HepG2 (cell line): Measurements from ENCODE around the gene ICOS. TPM values are rescaled to one million over a fixed set of nuclear protein-coding genes. Genes with fewer than 3 reads are reported as not detected.

ENCODE experiments used
- ATAC-seq: fragments of 200-7000 bp; cut with Tn5 transposase; 3 replicates; pipeline ENCODE4 v1.9.1; 2020; ENCODE audit warnings: mild to moderate bottlenecking, moderate library complexity
- BruUV-seq: library from RNA; stranded (reverse); fragments of 400-500 nt; replicated peaks from 2 replicates; lab custom pipeline; 2021; lab: Mats Ljungman, UMichigan
- CTCF ChIA-PET: fragments of 300-600 bp; formaldehyde crosslinking; extraction: SDS; loops from one replicate; lab custom pipeline; 2021; ENCODE audit warnings: low total read pairs, inconsistent platforms, low intra/inter-chr PET ratio; lab: Yijun Ruan, JAX
- POLR2A ChIA-PET: fragments of 350-600 bp; sonication (Branson Sonifier 250); formaldehyde crosslinking; loops from one replicate; lab custom pipeline; 2020; ENCODE audit warnings: antibody characterized with exemption, inconsistent platforms; lab: Yijun Ruan, JAX
- DNase-seq: peaks from one replicate; pipeline ENCODE4 v3.0.0-alpha.2; 2015; ENCODE audit warnings: low spot score
- FAIRE-seq: peaks from 3 replicates; lab custom pipeline; 2011; peaks lifted over from hg19 to GRCh38; lab: Jason Lieb, UNC
- H2AFZ ChIP-seq: one replicate; pipeline ENCODE4 v1.6.1; 2011; ENCODE audit warnings: low read length, inconsistent platforms
- H3K27ac ChIP-seq: fragments of 300-600 bp; 3 replicates; pipeline ENCODE4 v1.8.0; 2011; ENCODE audit warnings: mixed run types, mild to moderate bottlenecking, mixed read lengths, low read length, inconsistent platforms; ENCODE audit not compliant: insufficient read depth; ENCODE audit errors: extremely low read length
- H3K27me3 ChIP-seq, 2 experiments: fragments of 200-600 bp in 1 of 2; 2 replicates in 1 of 2; 3 replicates in 1 of 2; pipeline versions ENCODE4 v1.6.0 to v1.8.0; 2011; ENCODE audit warnings: low read length in 2 of 2, mild to moderate bottlenecking in 2 of 2, moderate library complexity in 2 of 2, inconsistent platforms in 1 of 2; ENCODE audit not compliant: insufficient read depth in 2 of 2, control insufficient read depth in 1 of 2
- H3K36me3 ChIP-seq, 2 experiments: fragments of 200-600 bp in 1 of 2; replicated peaks in 1 of 2; 2 replicates in 1 of 2; 3 replicates in 1 of 2; pipeline versions ENCODE4 v1.5.1 to v1.8.0; 2011; ENCODE audit warnings: low read length in 2 of 2, inconsistent platforms in 1 of 2; ENCODE audit not compliant: insufficient read depth in 2 of 2, control insufficient read depth in 1 of 2
- H3K4me1 ChIP-seq: 2 replicates; pipeline ENCODE4 v1.5.1; 2012; ENCODE audit warnings: low read length, inconsistent platforms; ENCODE audit not compliant: insufficient read depth
- H3K4me2 ChIP-seq: 2 replicates; pipeline ENCODE4 v1.6.0; 2011; ENCODE audit warnings: low read depth, low read length, inconsistent platforms
- H3K4me3 ChIP-seq, 3 experiments: fragments of 200-600 bp in 1 of 3; sonication (generic), shearing (Covaris generic) in 1 of 3; replicated peaks in 1 of 3; 2 replicates each; pipeline ENCODE4 v1.5.1; 2011 to 2016; ENCODE audit warnings: low read length in 3 of 3, inconsistent platforms in 2 of 3, low read depth in 2 of 3, mild to moderate bottlenecking in 2 of 3, control low read depth in 1 of 3, mixed read lengths in 1 of 3; ENCODE audit not compliant: insufficient read depth in 1 of 3
- H3K79me2 ChIP-seq: one replicate; pipeline ENCODE4 v1.6.1; 2011; ENCODE audit warnings: low read length, inconsistent platforms; ENCODE audit not compliant: insufficient read depth
- H3K9ac ChIP-seq: 2 replicates; pipeline ENCODE4 v1.6.0; 2011; ENCODE audit warnings: mild to moderate bottlenecking, low read depth, low read length, inconsistent platforms; ENCODE audit not compliant: insufficient read depth
- H3K9me3 ChIP-seq: 2 replicates; pipeline ENCODE4 v1.5.1; 2012; ENCODE audit warnings: mild to moderate bottlenecking, low read length
- H4K20me1 ChIP-seq: 2 replicates; pipeline ENCODE4 v1.6.0; 2011; ENCODE audit warnings: inconsistent platforms, mild to moderate bottlenecking, low read length, moderate library complexity; ENCODE audit not compliant: insufficient read depth
- ADNP ChIP-seq: sonication (generic); formaldehyde crosslinking; IDR thresholded peaks from 2 replicates; pipeline ENCODE4 v1.4.0; 2020; ENCODE audit warnings: missing genetic modification reagents
- GATAD2A ChIP-seq: IDR thresholded peaks from 2 replicates; pipeline ENCODE4 v1.6.1; 2016
- GLI4 ChIP-seq: sonication (generic); formaldehyde crosslinking; IDR thresholded peaks from 2 replicates; pipeline ENCODE4 v1.5.1; 2020; ENCODE audit warnings: missing genetic modification reagents, mild to moderate bottlenecking, moderate library complexity, borderline replicate concordance
- IKZF4 ChIP-seq: sonication (generic); formaldehyde crosslinking; IDR thresholded peaks from 2 replicates; pipeline ENCODE4 v1.5.1; 2020; ENCODE audit warnings: borderline replicate concordance, mild to moderate bottlenecking, low read depth, missing genetic modification reagents; ENCODE audit errors: not compliant biosample characterization
- KAT2B ChIP-seq: fragments of 150-350 bp; IDR thresholded peaks from 2 replicates; pipeline ENCODE4 v1.6.1; 2014; ENCODE audit warnings: low read depth, low read length, borderline replicate concordance
- KAT8 ChIP-seq: IDR thresholded peaks from 2 replicates; pipeline ENCODE4 v1.6.1; 2016; ENCODE audit warnings: missing genetic modification reagents, missing compliant biosample characterization
- KLF11 ChIP-seq: IDR thresholded peaks from 2 replicates; pipeline ENCODE4 v1.6.1; 2016; ENCODE audit warnings: missing compliant biosample characterization
- PHF8 ChIP-seq: sonication (generic); formaldehyde crosslinking; IDR thresholded peaks from 2 replicates; pipeline ENCODE4 v1.5.0; 2020; ENCODE audit warnings: missing genetic modification reagents
- REPIN1 ChIP-seq: sonication (generic); formaldehyde crosslinking; IDR thresholded peaks from 2 replicates; pipeline ENCODE4 v1.8.0; 2022; ENCODE audit warnings: missing genetic modification reagents, low read depth, mild to moderate bottlenecking, borderline replicate concordance
- STAG1 ChIP-seq: sonication (generic); formaldehyde crosslinking; IDR thresholded peaks from 2 replicates; pipeline ENCODE4 v1.4.0; 2020; ENCODE audit warnings: missing genetic modification reagents
- STAT5B ChIP-seq: sonication (generic); formaldehyde crosslinking; IDR thresholded peaks from 2 replicates; pipeline ENCODE4 v1.4.0; 2020; ENCODE audit warnings: missing genetic modification reagents
- TEAD2 ChIP-seq: sonication (generic); formaldehyde crosslinking; IDR thresholded peaks from 2 replicates; pipeline ENCODE4 v1.9.0; 2021; ENCODE audit warnings: missing genetic modification reagents
- YY1 ChIP-seq: IDR thresholded peaks from 2 replicates; pipeline ENCODE4 v1.6.1; 2011; ENCODE audit warnings: low read length, low read depth, moderate library complexity, mild to moderate bottlenecking; ENCODE audit not compliant: insufficient read depth, insufficient replicate concordance
- ZGPAT ChIP-seq: IDR thresholded peaks from 2 replicates; pipeline ENCODE4 v1.6.1; 2016; ENCODE audit warnings: mild to moderate bottlenecking
- ZNF17 ChIP-seq: sonication (generic); formaldehyde crosslinking; IDR thresholded peaks from 2 replicates; pipeline ENCODE4 v1.5.0; 2020; ENCODE audit warnings: mild to moderate bottlenecking, missing genetic modification reagents
- ZNF232 ChIP-seq: sonication (generic); formaldehyde crosslinking; IDR thresholded peaks from 2 replicates; pipeline ENCODE4 v1.4.0; 2020; ENCODE audit warnings: missing genetic modification reagents, borderline replicate concordance
- ZNF335 ChIP-seq: sonication (generic); formaldehyde crosslinking; IDR thresholded peaks from 2 replicates; pipeline ENCODE4 v1.4.0; 2020; ENCODE audit warnings: missing genetic modification reagents
- ZNF577 ChIP-seq: sonication (generic); formaldehyde crosslinking; IDR thresholded peaks from 2 replicates; pipeline ENCODE4 v1.4.0; 2020; ENCODE audit warnings: mild to moderate bottlenecking, low read depth, missing genetic modification reagents, borderline replicate concordance
- ZNF883 ChIP-seq: sonication (generic); formaldehyde crosslinking; IDR thresholded peaks from 2 replicates; pipeline ENCODE4 v1.5.1; 2020; ENCODE audit warnings: mild to moderate bottlenecking, missing genetic modification reagents; ENCODE audit errors: not compliant biosample characterization
- WGBS: methylation state at CpG from one replicate; pipeline ENCODE4 v1.1.6; 2017; ENCODE audit warnings: low lambda C conversion rate; 5-methylcytosine and 5-hydroxymethylcytosine counted together
- in situ Hi-C: cut with HindIII; loops from 2 replicates; pipeline ENCODE4 v1.10.0; 2017; ENCODE audit warnings: low pct_unique_long_range_greater_than_20kb; ENCODE audit not compliant: extremely low pct_ligation_motif_present
- intact Hi-C: fragments of 100-400 bp; cut with micrococcal nuclease; formaldehyde crosslinking; loops from one replicate; pipeline ENCODE4 v1.10.0; 2022; ENCODE audit not compliant: unreplicated experiment
- polyA plus RNA-seq, 8 experiments: library from polyadenylated mRNA; depleted of rRNA in 3 of 8; stranded (reverse) in 7 of 8; unstranded in 1 of 8; fragments of >200 nt; fragmentation: Illumina TruSeq in 4 of 8; extraction: Trizol in 4 of 8; gene quantifications; 2 replicates each; pipeline versions ENCODE4 v1.2.1 to v1.2.3, GENCODE V29; 2011 to 2016; ENCODE audit warnings: low read depth in 4 of 8, missing spikeins in 1 of 8, mixed read lengths in 1 of 8; ENCODE audit not compliant: insufficient read depth in 1 of 8
- total RNA-seq, 5 experiments: library from RNA; depleted of rRNA; stranded (reverse); fragments of >200 nt; fragmentation: Illumina TruSeq; extraction: Trizol; gene quantifications; 2 replicates each; pipeline ENCODE4 v1.2.3, GENCODE V29; 2016; ENCODE audit warnings: low read depth in 1 of 5
- TF ChIP-seq, protein P1 (sequence below): IDR thresholded peaks from 2 replicates; pipeline ENCODE4 v1.6.1; 2016; ENCODE audit warnings: missing compliant biosample characterization, missing genetic modification reagents, borderline replicate concordance

ICOS gene
- total and polyA plus RNA-seq, 2 of the 13 experiments (the other 11 are each of a cell fraction or from before 2014, with no cell fraction given), result not detected

DNA sequence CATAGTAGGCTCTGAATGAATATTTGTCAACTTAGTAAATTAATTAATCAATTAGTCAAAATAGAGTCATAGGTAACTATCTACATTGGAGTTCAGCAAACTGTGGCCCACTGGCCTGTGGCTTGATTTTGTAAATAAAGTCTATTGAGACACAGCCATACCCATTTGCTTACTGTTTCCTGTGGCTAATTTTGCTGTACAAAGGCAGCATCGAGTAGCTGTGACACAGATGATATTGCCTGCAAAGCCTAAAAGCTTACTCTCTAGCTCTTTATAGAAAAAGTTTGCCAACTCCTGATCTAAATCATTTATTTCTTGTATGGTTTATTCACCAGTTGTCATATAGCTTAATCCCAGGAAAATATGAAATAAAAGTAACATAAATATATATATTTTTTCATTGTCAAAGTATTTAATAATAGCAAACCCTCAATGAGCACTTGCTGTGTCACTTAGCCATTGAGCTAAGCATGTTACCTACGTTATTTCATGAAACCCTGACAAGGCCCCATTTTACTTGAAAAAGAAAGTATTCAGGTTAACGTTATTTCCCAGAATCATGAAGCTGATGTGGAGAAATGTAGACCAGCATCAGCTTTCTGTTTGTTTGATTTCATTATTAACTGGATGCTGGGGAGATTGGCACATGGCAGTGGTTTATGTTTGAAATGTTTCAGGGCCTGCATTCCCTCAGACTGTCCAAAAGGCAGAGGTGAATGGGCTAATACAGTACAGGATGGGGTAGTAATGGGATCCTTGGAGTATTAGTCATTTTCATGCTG lies 69.6 kb downstream of the ICOS start:
- no peak for ATAC-seq

DNA sequence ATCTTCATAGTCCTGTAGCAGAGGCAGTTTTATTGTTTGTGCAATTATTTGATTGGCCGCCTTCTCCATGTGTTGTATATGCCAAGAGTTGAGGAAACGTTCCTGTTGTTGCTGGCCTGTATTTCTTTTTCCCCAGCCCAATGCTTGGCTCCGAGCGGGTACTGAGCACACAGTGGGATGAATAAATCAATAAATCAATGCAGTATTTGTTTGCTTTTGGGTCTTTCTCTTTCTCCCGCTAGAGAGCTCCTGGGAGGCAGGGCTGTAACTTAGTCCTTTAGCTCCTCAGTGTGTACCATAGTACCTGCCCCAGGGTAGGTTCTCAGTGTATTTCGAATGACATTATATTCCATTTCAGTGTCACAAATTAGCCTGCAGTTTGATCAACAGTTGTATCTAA lies 71.8 kb downstream of the ICOS start:
- ATAC-seq, result no peak
- Histone ChIP-seq H3K4me3 (no peak overlapping the region), H3K27ac (no peak overlapping the region), H3K36me3 (no peaks in the 10 kb centered on the region), H4K20me1 (no peaks in the 10 kb centered on the region), H3K4me1 (no peaks in the 10 kb centered on the region), H3K9me3 (no peaks in the 10 kb centered on the region), H3K79me2 (no peaks in the 10 kb centered on the region), H2AFZ (no peak overlapping the region), H3K4me2 (no peak overlapping the region), H3K9ac (no peak overlapping the region), H3K27me3 (no peaks in the 10 kb centered on the region; a peak in 1 of 5 replicates)
- intact Hi-C loops (no loop called here), in situ Hi-C loops (no loop called here)
- ChIA-PET CTCF (no interaction called here), POLR2A (no interaction called here)
- WGBS, result 4% methylated on average over 6 of the region's 6 CpGs
- no TSS peak for BruUV-seq
- no peak for FAIRE-seq
- no peak for DNase-seq
- TF ChIP-seq KAT2B (peak; percentile 95), GLI4 (CRISPR knock-in tag) (no peak), TEAD2 (no peak), ADNP (CRISPR knock-in tag) (no peak), ZNF335 (CRISPR knock-in tag) (no peak), ZNF17 (no peak), ZNF232 (CRISPR knock-in tag) (no peak), REPIN1 (no peak), GATAD2A (CRISPR knock-in tag) (0 out of 2 replicates have a peak, but pooled peaks have one; percentile 13), KLF11 (no peak), ZNF883 (no peak), STAG1 (CRISPR knock-in tag) (no peak), KAT8 (no peak), ZGPAT (CRISPR knock-in tag) (no peak)

More for the DNA sequence above, 69.6 kb downstream of the ICOS start:
- ChIA-PET POLR2A (no interaction called here), CTCF (no interaction called here)
- no peaks in the 10 kb centered on the region for H3K9me3 ChIP-seq
- 0% methylated on average over 3 of the region's 3 CpGs for WGBS
- no peaks in the 10 kb centered on the region for H3K79me2 ChIP-seq
- H3K4me3 ChIP-seq, result no peak overlapping the region
- no peak overlapping the region for H3K9ac ChIP-seq
- DNase-seq, result no peak
- intact Hi-C loops, result no loop called here
- H3K27me3 ChIP-seq, result no peaks in the 10 kb centered on the region; a peak in 1 of 5 replicates
- H3K36me3 ChIP-seq, result no peaks in the 10 kb centered on the region
- TF ChIP-seq IKZF4, result no peak
- no peak for TF ChIP-seq YY1
- TF ChIP-seq, protein P1, sequence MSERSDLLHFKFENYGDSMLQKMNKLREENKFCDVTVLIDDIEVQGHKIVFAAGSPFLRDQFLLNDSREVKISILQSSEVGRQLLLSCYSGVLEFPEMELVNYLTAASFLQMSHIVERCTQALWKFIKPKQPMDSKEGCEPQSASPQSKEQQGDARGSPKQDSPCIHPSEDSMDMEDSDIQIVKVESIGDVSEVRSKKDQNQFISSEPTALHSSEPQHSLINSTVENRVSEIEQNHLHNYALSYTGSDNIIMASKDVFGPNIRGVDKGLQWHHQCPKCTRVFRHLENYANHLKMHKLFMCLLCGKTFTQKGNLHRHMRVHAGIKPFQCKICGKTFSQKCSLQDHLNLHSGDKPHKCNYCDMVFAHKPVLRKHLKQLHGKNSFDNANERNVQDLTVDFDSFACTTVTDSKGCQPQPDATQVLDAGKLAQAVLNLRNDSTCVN (CRISPR knock-in tag), result no peak
- no peak for TF ChIP-seq ZNF577 (CRISPR knock-in tag)
- TF ChIP-seq STAT5B (CRISPR knock-in tag), result no peak
- no peak for TF ChIP-seq PHF8 (CRISPR knock-in tag)
- H3K4me2 ChIP-seq, result no peak overlapping the region
- in situ Hi-C loops, result no loop called here
- H3K27ac ChIP-seq, result no peak overlapping the region
- no peak for FAIRE-seq
- H2AFZ ChIP-seq, result no peak overlapping the region
- BruUV-seq, result no TSS peak
- no peaks in the 10 kb centered on the region for H3K4me1 ChIP-seq
- no peaks in the 10 kb centered on the region for H4K20me1 ChIP-seq
